ENCODE measurements around the gene ZBTB24.

ZBTB24 gene

DNA sequence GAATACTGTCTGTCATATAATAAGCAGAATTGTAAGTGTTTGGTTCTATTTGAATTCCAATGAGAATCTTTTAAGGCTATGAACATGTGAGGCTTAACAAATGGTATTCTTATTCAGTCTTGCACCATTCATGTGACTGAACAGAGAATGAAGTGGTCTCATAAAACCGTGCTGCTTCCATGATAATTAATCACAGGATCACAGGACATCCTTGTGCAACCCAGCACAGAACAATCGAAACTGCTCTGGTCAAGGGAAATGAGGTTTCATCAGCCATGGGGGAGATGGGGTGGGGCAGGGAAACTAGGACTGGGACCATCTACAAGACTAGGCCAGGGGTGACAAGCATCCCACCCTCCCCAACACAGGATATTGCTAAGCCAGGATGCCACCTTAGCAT lies 48.6 kb downstream of the ZBTB24 start:
- DNase-seq (ENCODE audit: extremely low read depth in 1 of 2, low read depth in 1 of 2), result no peak

DNA sequence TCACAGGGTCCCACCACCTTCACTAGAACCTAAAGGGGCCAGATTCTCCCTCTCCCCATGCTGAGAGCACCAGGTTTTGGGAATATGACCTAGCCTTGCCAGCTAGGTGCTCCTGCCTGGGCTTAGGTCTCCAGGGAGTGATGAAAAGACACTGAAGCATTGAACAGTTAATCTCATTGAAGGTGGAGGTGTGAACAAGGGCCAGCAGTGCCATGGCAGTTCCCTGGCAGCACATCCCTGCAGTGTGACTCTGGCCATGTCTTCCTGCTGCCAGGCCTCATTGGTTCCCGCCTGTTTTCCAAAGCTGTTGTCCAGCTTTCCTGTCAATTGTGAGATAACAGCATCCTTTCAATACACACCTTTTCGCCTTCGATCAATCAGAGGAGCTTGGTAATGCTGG lies 53.5 kb downstream of the ZBTB24 start:
- DNase-seq (ENCODE audit: extremely low read depth in 1 of 2, low read depth in 1 of 2), result no peak

DNA sequence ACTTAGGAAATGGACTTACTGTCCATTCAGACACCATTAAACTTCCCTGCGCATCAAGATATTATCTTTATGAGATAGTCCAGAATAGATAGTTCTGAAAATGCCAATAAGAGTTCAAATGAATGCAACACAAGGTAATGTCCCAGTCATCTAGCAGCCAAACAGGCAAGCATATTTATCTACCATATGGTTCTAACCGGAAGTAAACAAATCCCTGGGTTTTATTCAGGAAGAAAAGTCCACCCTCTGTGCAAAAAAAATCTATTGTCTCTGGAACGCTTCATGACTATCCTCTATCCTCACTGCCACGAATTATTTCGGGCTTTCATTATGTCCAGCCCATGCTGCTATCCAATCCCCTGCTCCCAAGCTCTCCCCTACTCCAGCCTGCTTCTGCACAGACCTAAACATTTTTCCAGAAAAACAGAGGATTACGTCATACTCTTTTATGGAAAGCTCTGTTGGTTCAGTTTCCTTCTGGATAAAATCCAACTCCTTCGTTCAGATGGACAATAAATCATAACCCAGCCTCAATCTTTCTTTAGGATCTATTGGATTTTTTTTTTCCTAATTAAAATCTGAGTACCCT lies 54.0 kb downstream of the ZBTB24 start:
- no peak for DNase-seq (ENCODE audit: extremely low read depth in 1 of 2, low read depth in 1 of 2)

DNA sequence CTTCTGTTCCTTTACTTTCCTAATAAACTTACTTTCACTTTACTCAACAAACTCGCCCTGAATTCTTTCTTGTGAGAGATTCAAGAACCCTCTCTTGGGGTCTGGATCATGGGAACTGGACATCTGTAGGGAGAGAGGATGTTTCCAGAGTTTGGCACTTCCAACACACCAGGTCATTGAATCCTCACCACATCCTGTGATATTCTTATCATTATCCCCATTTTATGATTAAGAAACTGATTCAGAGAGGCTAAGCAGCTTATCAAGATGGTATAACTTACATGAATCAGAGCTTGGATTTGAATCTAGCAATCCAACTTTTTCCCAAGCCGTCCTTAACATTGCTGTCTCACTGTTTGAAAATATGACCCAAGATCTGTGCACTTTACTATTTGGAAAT lies 58.1 kb downstream of the ZBTB24 start:
- DNase-seq (ENCODE audit: extremely low read depth in 1 of 2, low read depth in 1 of 2), result no peak

DNA sequence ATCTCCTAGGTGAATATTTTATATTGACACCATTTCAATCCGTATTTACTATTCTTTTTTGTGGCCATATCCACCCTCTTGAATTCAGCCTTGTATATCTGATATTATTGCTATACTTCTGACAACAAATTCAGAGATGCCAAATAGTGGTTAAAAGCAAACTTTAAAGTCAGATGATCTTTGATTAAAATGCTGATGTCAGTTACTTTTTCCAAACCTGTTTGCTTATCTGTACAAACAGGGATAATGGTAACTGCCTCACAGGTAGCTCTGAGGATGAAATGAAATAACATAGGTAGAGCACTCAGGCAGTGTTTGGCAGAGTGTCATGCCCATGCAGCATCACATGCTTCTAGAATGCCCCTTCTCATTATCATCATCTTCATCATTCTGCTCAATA lies 61.8 kb downstream of the ZBTB24 start:
- DNase-seq (ENCODE audit: extremely low read depth in 1 of 2, low read depth in 1 of 2), result no peak

DNA sequence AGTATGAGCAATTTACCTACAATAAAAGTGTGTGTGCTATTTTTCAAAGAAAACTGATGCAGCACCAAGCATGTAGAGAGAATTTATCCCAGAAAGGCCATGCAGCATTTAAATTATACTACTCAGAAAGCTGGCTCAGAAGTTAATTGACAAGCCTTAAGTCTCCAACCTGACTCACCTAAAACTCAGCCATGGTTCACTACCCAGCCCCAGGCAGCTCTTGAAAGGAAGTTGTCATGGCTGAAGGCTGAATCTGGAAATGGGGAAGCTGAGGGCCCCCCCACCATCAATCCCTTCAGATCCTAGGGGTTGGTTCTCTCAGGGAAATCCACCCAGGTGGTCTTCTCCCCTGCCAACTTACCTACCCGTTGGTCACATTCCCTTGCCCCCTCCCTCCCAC lies 62.3 kb downstream of the ZBTB24 start:
- no peak for DNase-seq (ENCODE audit: extremely low read depth in 1 of 2, low read depth in 1 of 2)

DNA sequence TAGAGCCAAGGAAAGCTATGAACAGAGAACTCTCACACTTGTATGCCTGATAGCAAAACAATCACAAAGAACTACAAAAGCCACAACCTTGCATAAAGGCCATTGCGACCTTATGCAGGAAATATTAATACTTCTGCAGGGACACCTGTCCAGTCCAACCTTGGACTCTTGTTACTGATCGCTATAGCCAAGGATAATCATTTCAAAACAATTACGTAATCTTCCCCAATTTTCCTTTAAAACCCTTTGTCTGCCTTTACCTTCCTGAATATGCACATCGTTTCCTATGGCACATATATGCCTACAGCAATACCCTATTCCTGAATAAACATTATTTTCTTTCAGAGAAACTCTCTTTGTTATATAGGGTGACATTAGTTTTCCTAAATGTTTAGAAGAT lies 65.4 kb downstream of the ZBTB24 start:
- DNase-seq (ENCODE audit: extremely low read depth in 1 of 2, low read depth in 1 of 2), result no peak
